GDM1 (cell line): ENCODE data around the gene USP5.
A peak's percentile ranks its signal among the peaks of the same experiment; 100 is the strongest.
"Not testable (repeated sequence)": the region's sequence is repeated elsewhere in the genome, so short reads cannot be mapped to it uniquely, and the experiment has no call there.

ENCODE experiments used
- DNase-seq: peaks from one replicate; lab custom pipeline; 2025; lab: John Stamatoyannopoulos, UW

The USP5 gene

GRCh38 chr12:6865307-6865706, 13.4 kb downstream of the USP5 start:
- not testable (repeated sequence) for DNase-seq

GRCh38 chr12:6866163-6866919, 14.4 kb downstream of the USP5 start:
- DNase-seq: no peak

- no peak for DNase-seq
These were observed 15.0 kb downstream of the USP5 start for GRCh38 chr12:6866920-6867412.

GRCh38 chr12:6867413-6868210, 15.7 kb downstream of the USP5 start, which contains the start of gene TPI1:
TPI1 (plus strand) TSS chr12:6867531; CDS start chr12:6867567, 36 bp downstream.
- peak; percentile 67 for DNase-seq

GRCh38 chr12:6868211-6869048, 16.5 kb downstream of the USP5 start:
- DNase-seq: no peak

GRCh38 chr12:6869049-6870021, 17.4 kb downstream of the USP5 start:
- DNase-seq: peak; percentile 58

GRCh38 chr12:6870304-6870703, 18.4 kb downstream of the USP5 start:
- DNase-seq: not testable (repeated sequence)

- DNase-seq: no peak
These were observed 19.4 kb downstream of the USP5 start for GRCh38 chr12:6871052-6871957.

GRCh38 chr12:6872073-6873048, 20.4 kb downstream of the USP5 start:
- peak; percentile 65 for DNase-seq

GRCh38 chr12:6873094-6874014, 21.4 kb downstream of the USP5 start, which contains the start of gene SPSB2:
SPSB2 (minus strand) TSS chr12:6873303; CDS start chr12:6872901, 402 bp downstream.
- DNase-seq: peak; percentile 99

GRCh38 chr12:6874015-6874368, 22.0 kb downstream of the USP5 start:
- DNase-seq: not testable (repeated sequence)

- not testable (repeated sequence) for DNase-seq
These were observed 27.9 kb downstream of the USP5 start for GRCh38 chr12:6879824-6880223.

GRCh38 chr12:6883252-6883651, 31.3 kb downstream of the USP5 start:
- DNase-seq: no peak

GRCh38 chr12:6883683-6884082, 31.7 kb downstream of the USP5 start:
- no peak for DNase-seq

- no peak for DNase-seq
These were observed 32.6 kb downstream of the USP5 start for GRCh38 chr12:6884539-6884938.

- not testable (repeated sequence) for DNase-seq
These were observed 34.5 kb downstream of the USP5 start for GRCh38 chr12:6886206-6886999.

- no peak for DNase-seq
These were observed 35.5 kb downstream of the USP5 start for GRCh38 chr12:6887460-6887859.
